Limb (tissue), 2 donors: ENCODE measurements around the gene MCM6.
"Not testable (repeated sequence)": the region's sequence is repeated elsewhere in the genome, so short reads cannot be mapped to it uniquely, and the experiment has no call there.

Experiments used
- DNase-seq, 2 donors: peaks; one replicate each; pipeline ENCODE4 v3.0.0-alpha.2; 2016; ENCODE audit errors: extremely low spot score in 2 of 2

MCM6 gene

GRCh38 chr2:135876066-135876711 lies at the start of gene MCM6:
TSS of gene MCM6 (minus strand) at chr2:135876443. CDS start at chr2:135876365, 78 bp downstream.
- peak; percentile 97 to 98 for DNase-seq

GRCh38 chr2:135925571-135925970 lies 49.3 kb upstream of the MCM6 start:
- no peak for DNase-seq

GRCh38 chr2:135916207-135916606 lies 40.0 kb upstream of the MCM6 start:
- DNase-seq, result peak in 1 of 2 donors; percentile 78

- DNase-seq, result no peak
Observed at GRCh38 chr2:135914485-135914884, 38.2 kb upstream of the MCM6 start.

GRCh38 chr2:135913727-135914365 lies 37.6 kb upstream of the MCM6 start:
- DNase-seq, result peak in 1 of 2 donors; percentile 55

GRCh38 chr2:135909976-135910375 lies 33.7 kb upstream of the MCM6 start:
- DNase-seq, result no peak

- no peak for DNase-seq
Observed at GRCh38 chr2:135905679-135906078, 29.4 kb upstream of the MCM6 start.

GRCh38 chr2:135904341-135904989 lies 28.2 kb upstream of the MCM6 start:
- DNase-seq, result no peak

GRCh38 chr2:135903650-135904049 lies 27.4 kb upstream of the MCM6 start:
- DNase-seq, result no peak

- no peak for DNase-seq
Observed at GRCh38 chr2:135899567-135899966, 23.3 kb upstream of the MCM6 start.

GRCh38 chr2:135898234-135898786 lies 22.1 kb upstream of the MCM6 start:
- no peak for DNase-seq

- DNase-seq, result no peak
Observed at GRCh38 chr2:135894930-135895329, 18.7 kb upstream of the MCM6 start.

GRCh38 chr2:135893374-135893794 lies 17.1 kb upstream of the MCM6 start:
- DNase-seq, result no peak

GRCh38 chr2:135890835-135891234 lies 14.6 kb upstream of the MCM6 start:
- DNase-seq, result no peak

GRCh38 chr2:135890149-135890548 lies 13.9 kb upstream of the MCM6 start:
- DNase-seq, result no peak

- DNase-seq, result not testable (repeated sequence)
Observed at GRCh38 chr2:135888587-135888986, 12.3 kb upstream of the MCM6 start.

GRCh38 chr2:135885709-135886108 lies 9.5 kb upstream of the MCM6 start:
- no peak for DNase-seq

GRCh38 chr2:135882415-135882814 lies 6.2 kb upstream of the MCM6 start:
- no peak for DNase-seq

- DNase-seq, result not testable (repeated sequence)
Observed at GRCh38 chr2:135876770-135877169, 527 bp upstream of the MCM6 start.

GRCh38 chr2:135875491-135876065 lies 665 bp downstream of the MCM6 start:
- peak in 1 of 2 donors; percentile 26 for DNase-seq

- no peak for DNase-seq
Observed at GRCh38 chr2:135874777-135875365, 1.4 kb downstream of the MCM6 start.

- no peak for DNase-seq
Observed at GRCh38 chr2:135870571-135870970, 5.7 kb downstream of the MCM6 start.
